ENCODE measurements around the gene SALL1. TPM values are rescaled to one million over a fixed set of nuclear protein-coding genes. Genes with fewer than 3 reads are reported as not detected.

SALL1 gene
- total and polyA plus RNA-seq, 2 of the 13 experiments (the other 11 are each of a cell fraction or from before 2014, with no cell fraction given) = 6.6 to 12.3 TPM

DNA sequence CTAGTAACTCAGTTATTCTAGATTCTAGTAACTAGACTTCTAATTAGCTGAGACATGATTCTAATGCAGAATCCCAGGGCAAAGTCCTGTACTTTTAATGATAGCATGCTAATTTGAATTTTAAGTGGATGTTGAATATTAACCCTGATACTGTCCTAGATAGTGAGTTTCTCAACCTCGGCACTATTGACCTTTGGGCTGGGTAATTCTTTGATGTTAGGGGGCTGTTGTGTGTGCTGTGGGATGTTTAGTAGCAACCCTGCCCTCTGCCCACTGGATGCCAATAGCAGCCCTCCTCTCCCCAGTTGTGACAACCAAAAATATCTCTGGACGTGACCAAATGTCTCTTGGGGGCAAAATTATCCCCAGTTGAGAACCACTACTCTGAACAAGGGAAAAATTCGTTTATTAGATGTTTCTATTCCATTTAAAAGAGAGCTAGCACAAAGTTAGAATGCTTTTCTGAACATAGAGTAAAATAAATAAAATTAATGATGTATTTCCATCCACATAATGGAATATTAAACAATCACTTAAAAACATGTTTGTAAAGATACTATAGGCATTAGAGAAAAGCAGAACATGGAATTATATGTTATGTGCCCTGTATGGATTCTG is 30.2 kb downstream of the SALL1 start (continued):
- TF ChIP-seq NFYB (CRISPR knock-in tag; IDR thresholded peaks at IDR 0.05) = 0 out of 2 replicates have a peak, but pooled peaks have one; percentile 13
- peak; percentile 55; the same call in 1 of the 2 replicates for TF ChIP-seq FOXP1 (IDR thresholded peaks at IDR 0.05)
- peak; percentile 97 for TF ChIP-seq FOXP1 (CRISPR knock-in tag; IDR thresholded peaks at IDR 0.05)
- TF ChIP-seq, protein P1, sequence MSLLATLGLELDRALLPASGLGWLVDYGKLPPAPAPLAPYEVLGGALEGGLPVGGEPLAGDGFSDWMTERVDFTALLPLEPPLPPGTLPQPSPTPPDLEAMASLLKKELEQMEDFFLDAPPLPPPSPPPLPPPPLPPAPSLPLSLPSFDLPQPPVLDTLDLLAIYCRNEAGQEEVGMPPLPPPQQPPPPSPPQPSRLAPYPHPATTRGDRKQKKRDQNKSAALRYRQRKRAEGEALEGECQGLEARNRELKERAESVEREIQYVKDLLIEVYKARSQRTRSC (CRISPR knock-in tag; IDR thresholded peaks at IDR 0.05; ENCODE audit: low read depth) = no peak
- TF ChIP-seq SAP130 (CRISPR knock-in tag; IDR thresholded peaks at IDR 0.05; ENCODE audit: low read depth) = peak; percentile 76
- peak; percentile 77 for TF ChIP-seq ZMYM4 (CRISPR knock-in tag; IDR thresholded peaks at IDR 0.05)
- peak; percentile 73 for TF ChIP-seq TEAD3 (CRISPR knock-in tag; optimal IDR thresholded peaks at IDR 0.05; ENCODE audit: borderline replicate concordance)
- TF ChIP-seq, protein P2, sequence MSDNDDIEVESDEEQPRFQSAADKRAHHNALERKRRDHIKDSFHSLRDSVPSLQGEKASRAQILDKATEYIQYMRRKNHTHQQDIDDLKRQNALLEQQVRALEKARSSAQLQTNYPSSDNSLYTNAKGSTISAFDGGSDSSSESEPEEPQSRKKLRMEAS (IDR thresholded peaks at IDR 0.05) = peak; percentile 53
- TF ChIP-seq, protein P3, sequence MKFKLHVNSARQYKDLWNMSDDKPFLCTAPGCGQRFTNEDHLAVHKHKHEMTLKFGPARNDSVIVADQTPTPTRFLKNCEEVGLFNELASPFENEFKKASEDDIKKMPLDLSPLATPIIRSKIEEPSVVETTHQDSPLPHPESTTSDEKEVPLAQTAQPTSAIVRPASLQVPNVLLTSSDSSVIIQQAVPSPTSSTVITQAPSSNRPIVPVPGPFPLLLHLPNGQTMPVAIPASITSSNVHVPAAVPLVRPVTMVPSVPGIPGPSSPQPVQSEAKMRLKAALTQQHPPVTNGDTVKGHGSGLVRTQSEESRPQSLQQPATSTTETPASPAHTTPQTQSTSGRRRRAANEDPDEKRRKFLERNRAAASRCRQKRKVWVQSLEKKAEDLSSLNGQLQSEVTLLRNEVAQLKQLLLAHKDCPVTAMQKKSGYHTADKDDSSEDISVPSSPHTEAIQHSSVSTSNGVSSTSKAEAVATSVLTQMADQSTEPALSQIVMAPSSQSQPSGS (CRISPR knock-in tag; IDR thresholded peaks at IDR 0.05) = peak; percentile 70; the same call in 1 of the 2 replicates
- peak; percentile 47; the same call in 1 of the 2 replicates for TF ChIP-seq FOXA1 (IDR thresholded peaks at IDR 0.05)
- peak; percentile 91 for TF ChIP-seq FOXA1 (CRISPR knock-in tag; IDR thresholded peaks at IDR 0.05)
- TF ChIP-seq NR2F2 (IDR thresholded peaks at IDR 0.05; ENCODE audit: borderline replicate concordance, low read depth) = peak; percentile 94
- TF ChIP-seq NKX3-1 (CRISPR knock-in tag; IDR thresholded peaks at IDR 0.05) = peak; percentile 79; the same call in 1 of the 2 replicates
- TF ChIP-seq ZNF264 (CRISPR knock-in tag; IDR thresholded peaks at IDR 0.05) = no peak
- TF ChIP-seq NFIC (IDR thresholded peaks at IDR 0.05; ENCODE audit: low read length) = peak; percentile 87
- TF ChIP-seq, protein P4, sequence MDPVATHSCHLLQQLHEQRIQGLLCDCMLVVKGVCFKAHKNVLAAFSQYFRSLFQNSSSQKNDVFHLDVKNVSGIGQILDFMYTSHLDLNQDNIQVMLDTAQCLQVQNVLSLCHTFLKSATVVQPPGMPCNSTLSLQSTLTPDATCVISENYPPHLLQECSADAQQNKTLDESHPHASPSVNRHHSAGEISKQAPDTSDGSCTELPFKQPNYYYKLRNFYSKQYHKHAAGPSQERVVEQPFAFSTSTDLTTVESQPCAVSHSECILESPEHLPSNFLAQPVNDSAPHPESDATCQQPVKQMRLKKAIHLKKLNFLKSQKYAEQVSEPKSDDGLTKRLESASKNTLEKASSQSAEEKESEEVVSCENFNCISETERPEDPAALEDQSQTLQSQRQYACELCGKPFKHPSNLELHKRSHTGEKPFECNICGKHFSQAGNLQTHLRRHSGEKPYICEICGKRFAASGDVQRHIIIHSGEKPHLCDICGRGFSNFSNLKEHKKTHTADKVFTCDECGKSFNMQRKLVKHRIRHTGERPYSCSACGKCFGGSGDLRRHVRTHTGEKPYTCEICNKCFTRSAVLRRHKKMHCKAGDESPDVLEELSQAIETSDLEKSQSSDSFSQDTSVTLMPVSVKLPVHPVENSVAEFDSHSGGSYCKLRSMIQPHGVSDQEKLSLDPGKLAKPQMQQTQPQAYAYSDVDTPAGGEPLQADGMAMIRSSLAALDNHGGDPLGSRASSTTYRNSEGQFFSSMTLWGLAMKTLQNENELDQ (CRISPR knock-in tag; IDR thresholded peaks at IDR 0.05; ENCODE audit: borderline replicate concordance) = 0 out of 2 replicates have a peak, but pooled peaks have one; percentile 57
- TF ChIP-seq SIX1 (CRISPR knock-in tag; IDR thresholded peaks at IDR 0.05; ENCODE audit: borderline replicate concordance) = peak; percentile 52; the same call in 1 of the 2 replicates
- TF ChIP-seq ZNF792 (CRISPR knock-in tag; IDR thresholded peaks at IDR 0.05) = peak; percentile 80; the same call in 1 of the 2 replicates
- peak; percentile 94 for TF ChIP-seq HNRNPUL1 (IDR thresholded peaks at IDR 0.05; ENCODE audit: low read depth, low read length)
- TF ChIP-seq POLR2AphosphoS5 (IDR thresholded peaks at IDR 0.05; ENCODE audit: low read depth, low read length) = 0 out of 2 replicates have a peak, but pooled peaks have one; percentile 29
- TF ChIP-seq HOXA3 (CRISPR knock-in tag; IDR thresholded peaks at IDR 0.05) = peak; percentile 66; the same call in 1 of the 2 replicates
- TF ChIP-seq, protein P5, sequence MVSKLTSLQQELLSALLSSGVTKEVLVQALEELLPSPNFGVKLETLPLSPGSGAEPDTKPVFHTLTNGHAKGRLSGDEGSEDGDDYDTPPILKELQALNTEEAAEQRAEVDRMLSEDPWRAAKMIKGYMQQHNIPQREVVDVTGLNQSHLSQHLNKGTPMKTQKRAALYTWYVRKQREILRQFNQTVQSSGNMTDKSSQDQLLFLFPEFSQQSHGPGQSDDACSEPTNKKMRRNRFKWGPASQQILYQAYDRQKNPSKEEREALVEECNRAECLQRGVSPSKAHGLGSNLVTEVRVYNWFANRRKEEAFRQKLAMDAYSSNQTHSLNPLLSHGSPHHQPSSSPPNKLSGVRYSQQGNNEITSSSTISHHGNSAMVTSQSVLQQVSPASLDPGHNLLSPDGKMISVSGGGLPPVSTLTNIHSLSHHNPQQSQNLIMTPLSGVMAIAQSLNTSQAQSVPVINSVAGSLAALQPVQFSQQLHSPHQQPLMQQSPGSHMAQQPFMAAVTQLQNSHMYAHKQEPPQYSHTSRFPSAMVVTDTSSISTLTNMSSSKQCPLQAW (CRISPR knock-in tag; IDR thresholded peaks at IDR 0.05) = peak; percentile 91
- TF ChIP-seq EEA1 (CRISPR knock-in tag; IDR thresholded peaks at IDR 0.05; ENCODE audit: borderline replicate concordance) = no peak
- TF ChIP-seq KDM5B (CRISPR knock-in tag; IDR thresholded peaks at IDR 0.05; ENCODE audit: borderline replicate concordance) = no peak
- peak; percentile 61; the same call in 1 of the 2 replicates for TF ChIP-seq PHF21A (CRISPR knock-in tag; IDR thresholded peaks at IDR 0.05)
- peak; percentile 68; the same call in 1 of the 2 replicates for TF ChIP-seq SP5 (CRISPR knock-in tag; IDR thresholded peaks at IDR 0.05; ENCODE audit: borderline replicate concordance, low read depth)

All from HepG2 (cell line).